ENCODE results near the gene ABCG4.
"Not testable (repeated sequence)": the region's sequence is repeated elsewhere in the genome, so short reads cannot be mapped to it uniquely, and the experiment has no call there.

The ABCG4 gene

DNA sequence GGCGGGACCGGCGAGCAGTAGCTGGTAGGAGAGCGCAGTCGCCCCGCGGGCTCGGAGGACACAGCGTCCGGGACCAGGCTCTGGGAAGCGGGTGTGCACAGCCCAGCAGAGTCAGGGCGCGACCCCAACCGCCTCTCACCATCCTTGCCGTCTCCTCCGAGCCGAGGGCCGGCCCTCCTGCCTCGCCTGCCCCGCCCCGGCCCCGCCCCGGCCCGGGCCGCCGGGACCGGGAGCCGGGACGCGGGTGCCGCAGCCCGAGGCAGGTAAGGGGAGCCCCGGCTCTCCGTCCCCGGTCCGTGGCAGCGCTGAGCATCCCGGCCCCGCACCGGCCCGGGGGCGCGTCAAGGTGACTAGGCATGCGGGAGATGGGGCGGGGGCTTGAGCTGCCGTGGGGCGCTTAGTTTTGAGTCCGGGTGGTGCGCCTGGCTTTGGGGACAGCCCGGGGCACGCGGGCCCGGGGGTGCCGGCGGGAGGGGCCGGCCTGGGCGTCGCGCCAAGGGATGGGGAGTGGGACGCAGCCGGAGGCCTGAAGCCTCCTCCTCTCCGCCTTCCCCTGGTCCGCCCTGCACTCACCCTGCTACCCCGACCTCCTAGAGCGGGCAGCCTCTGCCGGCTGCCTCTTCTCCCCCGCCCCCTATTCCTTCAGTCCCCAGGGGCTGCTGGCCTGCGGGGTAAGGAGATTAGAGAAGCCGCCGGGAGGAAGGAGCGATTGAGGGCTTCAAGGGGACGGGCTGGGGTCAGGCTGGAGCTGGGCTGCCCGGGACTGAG is at the start of gene ABCG4:
ABCG4 (plus strand) TSS at position 35 of the 768 bp plus-strand sequence. CDS start 914 bp downstream, outside the sequence.
- no peak for DNase-seq (ENCODE audit: low read depth, low spot score)
- in situ Hi-C loops (cut with HindIII; ENCODE audit: low sequenced_read_pairs), result no loop called here
- H3K4me3 ChIP-seq (ENCODE audit: low read depth, low read length), result peak within 1 kb of the TSS; percentile 47
- TF ChIP-seq, protein P1, sequence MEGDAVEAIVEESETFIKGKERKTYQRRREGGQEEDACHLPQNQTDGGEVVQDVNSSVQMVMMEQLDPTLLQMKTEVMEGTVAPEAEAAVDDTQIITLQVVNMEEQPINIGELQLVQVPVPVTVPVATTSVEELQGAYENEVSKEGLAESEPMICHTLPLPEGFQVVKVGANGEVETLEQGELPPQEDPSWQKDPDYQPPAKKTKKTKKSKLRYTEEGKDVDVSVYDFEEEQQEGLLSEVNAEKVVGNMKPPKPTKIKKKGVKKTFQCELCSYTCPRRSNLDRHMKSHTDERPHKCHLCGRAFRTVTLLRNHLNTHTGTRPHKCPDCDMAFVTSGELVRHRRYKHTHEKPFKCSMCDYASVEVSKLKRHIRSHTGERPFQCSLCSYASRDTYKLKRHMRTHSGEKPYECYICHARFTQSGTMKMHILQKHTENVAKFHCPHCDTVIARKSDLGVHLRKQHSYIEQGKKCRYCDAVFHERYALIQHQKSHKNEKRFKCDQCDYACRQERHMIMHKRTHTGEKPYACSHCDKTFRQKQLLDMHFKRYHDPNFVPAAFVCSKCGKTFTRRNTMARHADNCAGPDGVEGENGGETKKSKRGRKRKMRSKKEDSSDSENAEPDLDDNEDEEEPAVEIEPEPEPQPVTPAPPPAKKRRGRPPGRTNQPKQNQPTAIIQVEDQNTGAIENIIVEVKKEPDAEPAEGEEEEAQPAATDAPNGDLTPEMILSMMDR (IDR thresholded peaks at IDR 0.05; ENCODE audit: low read depth, low read length), result no peak

DNA sequence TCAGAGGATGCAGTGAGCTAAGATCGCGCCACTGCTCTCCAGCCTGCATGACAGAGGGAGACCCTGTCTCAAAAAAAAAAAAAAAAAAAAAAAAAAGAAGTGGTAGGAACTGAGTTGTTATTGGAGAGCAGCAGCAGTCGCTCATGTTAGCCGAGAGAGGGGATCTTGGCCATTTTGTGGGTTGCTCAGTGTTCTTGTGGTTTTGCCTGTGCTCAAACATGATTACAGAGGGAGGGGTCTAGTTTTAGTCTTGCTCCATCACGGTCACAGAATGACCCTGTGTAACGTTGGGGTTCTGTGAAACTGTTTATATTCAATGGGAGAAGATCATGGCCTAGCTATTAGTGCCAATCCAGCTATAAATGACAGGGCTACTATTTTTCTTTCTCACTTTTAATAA is 49.1 kb upstream of the ABCG4 start:
- no peak overlapping the region for H3K4me3 ChIP-seq (ENCODE audit: low read depth, low read length)
- in situ Hi-C loops (cut with HindIII; ENCODE audit: low sequenced_read_pairs), result no loop called here

DNA sequence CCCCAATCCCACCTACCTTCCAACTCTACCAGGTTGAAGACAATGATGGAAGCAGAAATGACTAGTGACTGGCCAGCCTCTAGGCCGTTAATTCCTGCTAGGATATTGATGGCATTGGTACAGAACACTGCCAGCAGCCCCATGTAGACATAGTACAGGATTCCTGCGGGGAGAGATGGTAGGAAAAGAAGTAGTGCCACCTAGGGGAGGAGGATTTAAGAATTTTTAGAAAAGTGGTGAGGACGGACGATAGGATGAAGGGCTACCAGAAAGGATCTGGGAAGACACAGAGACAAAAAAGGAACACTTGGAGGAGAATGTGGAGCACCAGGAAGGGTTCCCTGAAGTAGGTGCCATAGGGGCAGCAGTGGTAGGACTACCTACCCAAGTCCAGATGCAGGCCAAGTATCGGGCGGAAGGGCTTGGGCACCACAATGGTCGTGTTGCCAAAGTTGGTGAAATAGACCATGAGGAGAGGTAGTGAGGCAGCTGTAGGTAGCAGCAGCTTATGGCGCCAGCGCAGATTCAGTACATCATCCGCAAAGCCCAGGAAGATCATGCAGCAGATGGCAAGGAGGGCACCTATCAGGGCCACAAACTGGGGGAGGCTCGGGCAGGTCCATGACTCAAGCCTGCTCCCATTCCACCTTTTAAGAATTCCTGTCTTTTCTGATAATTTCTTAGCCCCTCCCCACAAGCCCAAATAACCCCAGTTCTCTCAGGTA is 48.4 kb upstream of the ABCG4 start:
- DNase-seq (ENCODE audit: low read depth, low spot score), result peak; percentile 47
- TF ChIP-seq, protein P1 (IDR thresholded peaks at IDR 0.05; ENCODE audit: low read depth, low read length), result peak; percentile 44
- in situ Hi-C loops (cut with HindIII; ENCODE audit: low sequenced_read_pairs), result no loop called here
- peak overlapping the region; percentile 82 for H3K4me3 ChIP-seq (ENCODE audit: low read depth, low read length)

More for the DNA sequence above, 49.1 kb upstream of the ABCG4 start:
- DNase-seq (ENCODE audit: low read depth, low spot score), result no peak
- TF ChIP-seq, protein P1 (IDR thresholded peaks at IDR 0.05; ENCODE audit: low read depth, low read length), result no peak

DNA sequence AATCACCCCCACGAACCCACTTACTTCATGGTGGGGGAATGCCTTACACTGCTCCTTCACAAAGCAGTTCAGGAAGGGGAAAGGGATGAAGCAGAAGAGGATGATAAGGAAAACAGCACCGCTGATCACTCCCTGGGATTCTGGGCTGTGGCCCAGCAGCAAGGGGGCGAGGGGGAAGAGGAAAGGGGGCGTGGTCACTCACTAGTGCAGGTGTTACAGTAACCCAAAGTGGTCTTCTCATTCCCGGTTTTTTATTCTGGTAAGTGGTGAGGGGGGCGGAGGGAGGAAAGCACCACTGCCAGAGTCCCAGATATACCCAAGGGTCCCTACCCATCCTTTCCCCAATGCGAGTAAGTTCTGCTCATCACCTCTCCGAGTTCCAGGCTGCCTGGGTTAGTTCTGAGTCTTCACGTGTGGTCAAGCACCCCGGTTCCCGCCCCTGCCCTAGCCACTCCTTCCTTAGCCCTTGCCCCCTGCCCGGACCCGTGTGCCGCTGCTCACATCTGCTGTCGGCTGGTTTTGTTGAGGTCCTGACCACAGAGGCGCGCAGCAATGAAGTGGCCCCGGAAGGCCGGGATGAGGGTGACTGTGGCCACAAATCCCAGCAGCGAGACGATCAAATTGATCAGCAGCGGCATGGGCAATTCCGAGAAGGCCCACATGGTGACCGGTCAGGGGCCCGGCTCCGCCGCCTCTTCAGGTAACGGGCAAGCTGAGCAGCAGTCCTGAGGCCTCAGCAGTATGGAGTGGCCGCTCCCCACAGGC is 47.7 kb upstream of the ABCG4 start:
- peak overlapping the region; percentile 82 for H3K4me3 ChIP-seq (ENCODE audit: low read depth, low read length)
- in situ Hi-C loops (cut with HindIII; ENCODE audit: low sequenced_read_pairs), result no loop called here
- no peak for DNase-seq (ENCODE audit: low read depth, low spot score)
- TF ChIP-seq, protein P1 (IDR thresholded peaks at IDR 0.05; ENCODE audit: low read depth, low read length), result peak; percentile 16

DNA sequence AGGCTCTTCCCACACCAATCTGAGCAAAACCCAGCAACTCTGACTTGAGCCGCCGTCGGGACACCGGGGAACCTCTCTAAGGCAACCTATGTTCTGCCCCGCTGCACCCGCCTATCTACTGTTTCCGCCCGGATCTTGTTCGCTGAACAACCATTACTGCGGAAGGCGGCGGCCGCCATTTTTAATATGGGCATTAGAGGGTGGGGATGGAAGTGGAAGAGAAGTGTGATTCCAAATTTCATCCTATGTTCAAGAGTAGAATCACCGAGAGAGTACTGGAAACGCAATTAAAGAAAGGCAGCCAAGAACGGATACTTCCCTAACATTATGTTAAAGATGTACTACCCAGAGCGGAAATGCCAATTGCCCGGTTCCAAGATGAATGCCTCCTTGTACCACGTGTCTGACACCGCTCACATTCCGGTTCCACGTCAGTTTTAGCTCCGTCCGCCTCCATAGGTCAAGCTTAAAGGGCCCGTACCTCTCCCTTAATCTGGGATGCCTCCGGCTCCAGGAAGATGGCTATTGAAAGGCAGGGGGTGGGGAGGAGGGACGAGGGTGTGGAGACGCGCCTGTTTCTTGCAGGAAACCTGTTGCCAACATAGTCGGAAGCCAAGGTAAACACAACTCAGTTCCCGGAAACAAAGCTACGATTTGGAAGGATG is 47.0 kb upstream of the ABCG4 start, which contains the start of gene DPAGT1:
DPAGT1 (minus strand) TSS at position 95 of the 665 bp plus-strand sequence. CDS start 198 bp downstream, outside the sequence.
- in situ Hi-C loops (cut with HindIII; ENCODE audit: low sequenced_read_pairs), result no loop called here
- peak within 1 kb of the TSS; percentile 82 for H3K4me3 ChIP-seq (ENCODE audit: low read depth, low read length)
- peak; percentile 98 for DNase-seq (ENCODE audit: low read depth, low spot score)
- TF ChIP-seq, protein P1 (IDR thresholded peaks at IDR 0.05; ENCODE audit: low read depth, low read length), result no peak

DNA sequence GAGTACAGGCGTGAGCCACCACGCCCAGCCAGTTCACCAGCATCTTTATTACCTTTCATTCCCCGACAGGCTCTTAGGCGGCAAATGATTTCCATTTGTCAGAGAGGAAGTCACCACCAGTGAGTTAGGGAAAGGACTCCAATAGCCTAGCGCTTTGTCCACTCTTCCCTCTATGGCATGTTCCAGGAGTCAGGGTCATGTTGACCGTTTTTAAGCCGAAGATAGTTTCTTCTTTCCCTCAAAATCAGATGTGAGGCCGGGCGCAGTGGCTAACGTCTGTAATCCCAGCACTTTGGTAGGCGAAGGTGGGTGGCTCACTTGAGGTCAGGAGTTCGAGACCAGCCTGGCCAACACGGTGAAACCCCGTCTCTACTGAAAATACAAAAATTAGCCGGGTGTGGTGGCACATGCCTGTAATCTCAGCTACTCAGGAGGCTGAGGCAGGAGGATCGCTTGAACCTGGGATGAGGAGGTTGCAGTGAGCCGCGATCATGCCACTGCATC is 45.6 kb upstream of the ABCG4 start:
- in situ Hi-C loops (cut with HindIII; ENCODE audit: low sequenced_read_pairs); DNase-seq (ENCODE audit: low read depth, low spot score): not testable (repeated sequence)
- peak overlapping the region; percentile 82 for H3K4me3 ChIP-seq (ENCODE audit: low read depth, low read length)

Measured in astrocyte of the spinal cord (primary cell).